ENCODE measurements around the gene CACNA1H. TPM values are rescaled to one million over a fixed set of nuclear protein-coding genes. Genes with fewer than 3 reads are reported as not detected.
A peak's percentile ranks its signal among the peaks of the same experiment; 100 is the strongest.
"Not testable (repeated sequence)": the region's sequence is repeated elsewhere in the genome, so short reads cannot be mapped to it uniquely, and the experiment has no call there.

The CACNA1H gene
- total RNA-seq, 4 donors from 2014 or later, result 225 to 361 (median 259) TPM

GRCh38 chr16:1225728-1226311 is 72.9 kb downstream of the CACNA1H start:
- DNase-seq (ENCODE audit: extremely low spot score); H3K27me3 ChIP-seq; H3K9me3 ChIP-seq; intact Hi-C loops (cut with DNase I); H3K4me3 ChIP-seq: not testable (repeated sequence)
- Histone ChIP-seq H3K36me3 (peaks cover 0 to 18% (median 5%) of the 10 kb centered on the region in 4 donors), H3K27ac (replicated peaks in 1 of 4) (peak overlapping the region; percentile 66 to 72 (median 68)), H3K4me1 (peaks cover 0 to 29% (median 27%) of the 10 kb centered on the region in 4 donors)
- WGBS, result 36% methylated on average over 19 of the region's 24 CpGs
- TF ChIP-seq POLR2AphosphoS5 (IDR thresholded peaks at IDR 0.05), result peak in 1 of 2 donors; percentile 39

- Histone ChIP-seq H3K4me1 (peaks cover 0 to 25% (median 22%) of the 10 kb centered on the region in 4 donors), H3K36me3 (peaks cover 0 to 11% (median 0%) of the 10 kb centered on the region in 4 donors)
- H3K9me3 ChIP-seq; H3K27ac ChIP-seq (replicated peaks in 1 of 4); intact Hi-C loops (cut with DNase I); H3K27me3 ChIP-seq; DNase-seq (ENCODE audit: extremely low spot score); H3K4me3 ChIP-seq: not testable (repeated sequence)
- WGBS, result 24% methylated on average over 3 of the region's 14 CpGs
These were observed 73.8 kb downstream of the CACNA1H start for GRCh38 chr16:1226692-1227091.

GRCh38 chr16:1228227-1228626 is 75.3 kb downstream of the CACNA1H start:
- H3K4me3 ChIP-seq; H3K27ac ChIP-seq (replicated peaks in 1 of 4); DNase-seq (ENCODE audit: extremely low spot score); H3K27me3 ChIP-seq; H3K36me3 ChIP-seq; intact Hi-C loops (cut with DNase I); H3K9me3 ChIP-seq: not testable (repeated sequence)
- peaks cover 0 to 25% (median 22%) of the 10 kb centered on the region in 4 donors for H3K4me1 ChIP-seq
- WGBS, result 71% methylated on average over 7 of the region's 7 CpGs

- H3K27ac ChIP-seq (replicated peaks in 1 of 4); H3K4me3 ChIP-seq; H3K36me3 ChIP-seq; DNase-seq (ENCODE audit: extremely low spot score); intact Hi-C loops (cut with DNase I); H3K9me3 ChIP-seq; H3K27me3 ChIP-seq: not testable (repeated sequence)
- no CpG with 5 or more reads among the region's 13 CpGs for WGBS
- peaks cover 0 to 25% (median 22%) of the 10 kb centered on the region in 4 donors for H3K4me1 ChIP-seq
These were observed 76.6 kb downstream of the CACNA1H start for GRCh38 chr16:1229476-1229875.

- H3K9me3 ChIP-seq; H3K27ac ChIP-seq (replicated peaks in 1 of 4); H3K27me3 ChIP-seq; H3K4me3 ChIP-seq; intact Hi-C loops (cut with DNase I); DNase-seq (ENCODE audit: extremely low spot score); H3K36me3 ChIP-seq: not testable (repeated sequence)
- whole genome bisulfite sequencing, result no CpG with 5 or more reads among the region's 11 CpGs
- peaks cover 0 to 22% (median 18%) of the 10 kb centered on the region in 4 donors for H3K4me1 ChIP-seq
These were observed 77.2 kb downstream of the CACNA1H start, which contains the start of gene TPSB2 for GRCh38 chr16:1230084-1230470. Gene TPSB2, minus strand, starts transcription at chr16:1230184. Its CDS starts 233 bp downstream, at chr16:1229951.

GRCh38 chr16:1230471-1231212 is 77.7 kb downstream of the CACNA1H start:
- H3K9me3 ChIP-seq; intact Hi-C loops (cut with DNase I); DNase-seq (ENCODE audit: extremely low spot score); H3K4me3 ChIP-seq; H3K27me3 ChIP-seq; H3K36me3 ChIP-seq; H3K27ac ChIP-seq (replicated peaks in 1 of 4): not testable (repeated sequence)
- 64% methylated on average over 10 of the region's 17 CpGs for WGBS
- H3K4me1 ChIP-seq, result peaks cover 0 to 16% (median 13%) of the 10 kb centered on the region in 4 donors

GRCh38 chr16:1231301-1231700 is 78.4 kb downstream of the CACNA1H start:
- DNase-seq (ENCODE audit: extremely low spot score); H3K27ac ChIP-seq (replicated peaks in 1 of 4); H3K36me3 ChIP-seq; H3K4me1 ChIP-seq; H3K27me3 ChIP-seq; intact Hi-C loops (cut with DNase I); H3K9me3 ChIP-seq; H3K4me3 ChIP-seq: not testable (repeated sequence)
- no CpG with 5 or more reads among the region's 7 CpGs for WGBS

- H3K27ac ChIP-seq (replicated peaks in 1 of 4); H3K4me3 ChIP-seq; H3K36me3 ChIP-seq; DNase-seq (ENCODE audit: extremely low spot score); H3K27me3 ChIP-seq; H3K9me3 ChIP-seq; H3K4me1 ChIP-seq; intact Hi-C loops (cut with DNase I): not testable (repeated sequence)
- WGBS, result no CpG with 5 or more reads among the region's 47 CpGs
These were observed 79.3 kb downstream of the CACNA1H start for GRCh38 chr16:1232049-1232748.

GRCh38 chr16:1236659-1237058 is 83.8 kb downstream of the CACNA1H start:
- intact Hi-C loops (cut with DNase I), result not testable (repeated sequence)
- WGBS, result no CpG with 5 or more reads among the region's 29 CpGs

More at GRCh38 chr16:1236659-1237058, 83.8 kb downstream of the CACNA1H start:
- H3K27me3 ChIP-seq, result peaks cover 0 to 21% (median 0%) of the 10 kb centered on the region in 4 donors
- not testable (repeated sequence) for H3K9me3 ChIP-seq; H3K36me3 ChIP-seq; H3K4me3 ChIP-seq; H3K4me1 ChIP-seq; DNase-seq (ENCODE audit: extremely low spot score); H3K27ac ChIP-seq (replicated peaks in 1 of 4)
